Endothelial cell of hepatic sinusoid (primary cell): ENCODE measurements around the gene PRR33.
"Not testable (repeated sequence)": the region's sequence is repeated elsewhere in the genome, so short reads cannot be mapped to it uniquely, and the experiment has no call there.

ENCODE experiments used
- in situ Hi-C: cut with HindIII; loops from 2 replicates; pipeline ENCODE4 v1.10.0; 2017; ENCODE audit warnings: low sequenced_read_pairs

PRR33 gene

DNA sequence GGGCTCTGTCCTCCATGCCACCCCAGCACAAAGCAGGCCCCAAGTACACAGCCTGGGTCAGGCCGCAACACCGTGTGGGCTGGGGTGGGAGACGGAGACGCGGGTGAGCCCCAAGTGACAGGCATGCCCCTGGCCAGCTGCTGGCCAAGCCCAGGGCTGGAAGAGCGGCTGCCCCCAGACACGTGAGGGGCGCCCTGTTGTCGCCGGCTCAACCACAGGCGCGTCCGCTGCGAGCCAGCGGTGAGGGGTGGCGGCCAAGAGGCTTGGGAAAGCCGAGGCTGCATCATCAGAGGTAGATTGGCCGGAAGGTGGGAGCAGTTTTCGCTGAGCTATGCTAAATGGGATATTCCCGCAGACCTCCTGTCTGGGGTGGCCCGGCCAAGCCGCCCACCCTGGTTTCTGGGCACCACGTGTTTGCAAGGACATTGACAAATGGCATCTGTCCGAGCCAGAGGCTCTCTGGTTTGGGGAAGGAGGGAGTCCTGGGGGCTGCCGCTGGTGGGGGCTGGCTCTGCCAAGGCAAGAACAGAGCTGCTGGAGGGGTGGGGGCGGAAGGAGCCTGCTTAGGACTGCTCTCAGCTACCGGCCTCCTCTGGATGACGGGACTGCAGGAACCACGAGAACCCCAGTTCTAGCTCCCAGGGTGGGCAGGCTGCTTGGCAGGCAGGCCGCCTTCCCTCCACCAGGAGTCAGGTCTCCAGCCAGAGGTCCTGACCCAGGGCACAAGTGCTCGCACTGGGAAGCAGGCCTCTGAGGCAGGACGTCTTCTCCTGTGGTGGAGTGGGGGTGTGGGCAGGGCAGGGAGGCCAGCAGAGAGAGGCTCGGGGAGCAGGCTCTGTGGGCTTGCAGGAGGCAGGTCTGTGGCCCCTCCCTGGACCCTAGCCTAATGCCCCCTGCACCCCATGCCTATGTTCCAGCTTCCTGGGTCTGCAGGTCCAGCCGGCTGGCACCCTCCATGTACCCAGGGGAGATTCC, 552 bp downstream of the PRR33 start:
- in situ Hi-C loops: no loop called here

DNA sequence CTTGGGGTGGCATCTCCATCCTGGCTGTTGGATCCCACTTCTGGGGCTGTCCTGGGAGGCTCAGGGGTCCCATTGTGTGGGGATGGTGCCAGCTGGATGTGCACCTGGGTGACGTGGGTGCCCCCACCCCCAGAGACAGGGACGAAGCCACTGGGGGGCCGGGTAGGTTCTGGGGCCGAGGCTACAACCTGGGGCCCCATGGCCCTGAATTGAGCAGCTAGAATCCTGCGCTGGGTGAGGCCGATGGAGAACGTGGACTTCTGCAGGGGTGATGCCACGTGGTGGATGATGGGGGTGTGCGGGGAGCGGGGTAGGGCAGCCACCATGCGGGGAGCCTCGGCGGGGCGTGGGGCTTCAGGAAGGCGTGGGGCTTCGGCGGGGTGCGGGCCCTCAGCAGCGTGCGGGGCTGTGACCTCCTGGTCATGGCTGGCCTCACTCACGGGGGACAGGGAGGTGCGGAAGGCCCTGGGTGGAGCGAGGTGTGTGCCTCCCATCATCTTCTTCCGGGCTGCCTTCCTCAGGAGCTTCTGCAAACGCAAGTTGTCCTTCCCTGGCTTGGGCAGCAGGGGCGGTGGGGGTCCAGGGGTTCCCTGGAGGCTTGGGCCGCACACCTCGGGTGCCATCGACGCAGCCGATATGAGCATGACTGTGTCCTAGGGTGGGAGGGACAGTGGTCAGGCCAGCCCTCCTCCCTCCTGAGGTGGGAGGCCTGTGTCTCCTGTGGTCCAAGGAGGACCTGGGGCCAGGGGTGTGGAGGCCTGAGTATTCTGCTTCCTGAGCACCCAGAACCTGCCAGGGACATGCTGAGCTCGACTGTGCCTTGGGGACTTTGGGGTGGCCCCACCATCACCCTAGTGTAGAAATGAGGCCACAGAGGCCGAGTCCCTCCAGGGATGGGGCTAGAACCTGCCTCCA, 1.5 kb downstream of the PRR33 start:
- in situ Hi-C loops: no loop called here

DNA sequence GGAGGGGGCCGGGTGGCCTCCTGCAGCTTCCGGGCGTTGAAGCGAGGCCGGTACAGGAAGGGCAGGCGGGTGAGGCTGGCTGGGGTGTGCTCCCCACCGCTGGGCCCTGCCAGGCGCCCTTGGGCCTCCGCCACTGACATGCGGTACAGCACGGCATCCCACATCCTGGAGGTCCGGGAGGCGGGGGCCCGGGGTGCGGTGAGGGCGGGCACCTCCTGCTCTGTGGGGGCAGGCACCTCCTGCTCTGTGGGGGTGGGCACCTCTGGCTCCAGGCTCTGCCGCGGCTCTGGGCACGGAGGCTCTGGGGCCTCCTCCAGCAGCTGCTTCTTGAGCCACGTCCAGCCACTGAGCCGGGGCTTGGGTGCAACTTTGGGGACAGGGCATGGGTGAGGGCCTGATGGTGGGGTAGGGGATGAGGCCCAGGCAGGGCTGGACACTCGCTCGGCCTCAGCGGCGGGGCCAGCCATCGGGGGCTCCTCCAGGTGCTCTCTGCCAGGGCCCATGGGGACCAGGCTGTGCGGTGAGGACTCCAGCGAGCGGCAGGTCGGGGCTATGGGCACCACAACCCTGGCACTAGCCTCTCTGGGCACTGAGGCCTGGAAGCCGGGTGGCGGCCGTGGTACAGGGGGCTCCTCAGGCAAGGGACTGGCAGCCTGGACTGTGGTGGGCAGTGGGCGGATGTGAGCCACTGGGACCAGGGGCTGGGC, 2.3 kb downstream of the PRR33 start:
- in situ Hi-C loops: no loop called here

DNA sequence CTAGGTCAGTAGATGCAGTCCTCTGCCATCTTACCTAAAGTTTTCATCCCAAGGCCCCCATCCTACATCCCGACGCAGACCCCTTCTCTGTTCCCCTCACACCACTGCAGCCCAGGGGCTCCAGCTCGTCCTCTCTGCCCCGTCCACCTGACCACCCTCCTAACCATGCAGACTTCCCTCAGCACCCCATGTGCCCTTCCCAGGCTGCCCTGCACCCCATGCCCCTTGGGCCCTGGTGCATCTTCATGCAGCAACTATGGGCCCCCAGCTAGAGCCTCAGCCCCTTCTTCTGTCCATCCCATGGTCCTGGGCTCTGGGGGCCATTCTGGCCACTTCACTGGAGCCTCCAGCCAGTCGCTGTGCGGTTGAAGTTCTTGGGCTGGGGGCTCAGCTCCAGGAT, 2.9 kb downstream of the PRR33 start:
- in situ Hi-C loops: no loop called here

DNA sequence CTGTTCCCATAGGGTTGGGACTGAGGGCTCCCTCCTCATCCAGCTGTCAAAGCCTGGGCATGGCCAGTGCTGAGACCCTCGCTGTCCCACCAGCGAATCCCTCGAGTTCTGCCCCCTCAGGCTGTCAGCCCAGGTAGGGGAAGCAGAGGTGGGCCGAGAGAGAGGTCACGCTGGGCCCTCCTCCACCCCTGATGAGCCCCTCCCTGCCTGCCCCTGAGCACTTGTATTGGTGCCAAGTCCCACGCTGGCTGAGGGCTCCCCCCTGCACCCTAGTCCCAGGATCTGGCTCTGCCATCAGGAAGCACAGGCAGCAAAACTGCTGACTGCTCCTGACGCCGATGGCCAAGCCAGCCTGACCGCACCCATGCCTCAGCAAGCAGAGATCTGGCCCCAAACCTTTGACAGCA, 3.3 kb downstream of the PRR33 start:
- in situ Hi-C loops: no loop called here

DNA sequence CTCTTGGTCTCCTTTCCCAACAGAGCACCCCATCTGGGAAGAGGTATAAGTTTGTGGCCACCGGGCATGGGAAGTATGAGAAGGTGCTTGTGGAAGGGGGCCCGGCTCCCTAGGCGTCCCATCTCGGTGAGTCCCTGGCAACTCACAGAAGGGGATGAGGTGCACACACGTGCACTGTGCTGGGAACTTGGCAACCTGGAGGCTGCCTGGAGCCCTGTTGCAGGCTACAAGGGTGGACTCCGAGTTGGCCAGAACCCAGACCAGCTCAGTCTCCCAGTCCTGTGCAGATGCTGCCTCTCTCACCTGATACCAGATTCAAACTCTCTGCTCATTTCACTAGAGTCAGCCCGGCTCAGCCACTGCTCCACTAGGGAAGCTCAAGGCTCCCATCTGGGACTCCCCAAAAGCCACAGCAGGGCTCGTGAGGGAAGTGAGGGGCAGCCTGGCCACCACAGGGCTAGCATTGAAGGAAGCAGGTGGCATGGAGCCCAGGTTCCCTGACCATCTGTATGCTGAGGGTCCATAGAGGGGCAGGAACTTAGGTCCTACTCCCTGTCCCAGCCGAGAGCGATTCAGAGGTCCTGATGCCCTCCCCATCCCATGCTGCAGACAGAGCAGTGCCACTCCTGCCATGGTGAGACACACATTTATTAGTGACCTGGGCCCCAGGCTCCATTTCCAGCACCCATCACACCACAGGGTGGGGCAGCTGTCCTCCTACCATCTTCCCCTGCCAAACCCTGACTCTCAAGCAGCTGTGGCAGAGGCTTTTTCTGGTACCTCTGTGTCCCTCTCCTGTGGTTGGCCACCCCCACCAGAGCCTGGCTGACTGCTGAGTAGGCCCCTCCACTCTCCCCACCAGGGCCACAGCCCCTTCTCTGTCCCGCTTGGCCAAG, 4.0 kb downstream of the PRR33 start:
- in situ Hi-C loops: no loop called here

DNA sequence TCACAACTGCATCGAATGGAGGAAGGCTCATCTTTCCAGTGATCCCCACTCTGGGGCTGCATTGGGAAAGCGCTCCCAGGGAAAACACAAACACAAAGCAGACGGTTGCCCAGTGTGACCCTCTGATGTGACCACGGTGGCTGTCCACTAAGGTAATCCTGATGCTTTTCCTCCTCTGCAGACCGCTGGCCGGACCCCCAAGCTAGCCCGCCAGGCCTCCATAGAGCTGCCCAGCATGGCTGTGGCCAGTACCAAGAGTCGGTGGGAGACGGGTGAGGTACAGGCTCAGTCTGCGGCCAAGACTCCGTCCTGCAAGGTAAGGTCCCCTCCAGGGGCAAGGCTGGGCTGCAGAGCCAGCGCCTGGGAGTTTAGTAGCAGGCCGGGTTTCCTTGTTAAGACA, 5.1 kb downstream of the PRR33 start:
- in situ Hi-C loops: not testable (repeated sequence)

DNA sequence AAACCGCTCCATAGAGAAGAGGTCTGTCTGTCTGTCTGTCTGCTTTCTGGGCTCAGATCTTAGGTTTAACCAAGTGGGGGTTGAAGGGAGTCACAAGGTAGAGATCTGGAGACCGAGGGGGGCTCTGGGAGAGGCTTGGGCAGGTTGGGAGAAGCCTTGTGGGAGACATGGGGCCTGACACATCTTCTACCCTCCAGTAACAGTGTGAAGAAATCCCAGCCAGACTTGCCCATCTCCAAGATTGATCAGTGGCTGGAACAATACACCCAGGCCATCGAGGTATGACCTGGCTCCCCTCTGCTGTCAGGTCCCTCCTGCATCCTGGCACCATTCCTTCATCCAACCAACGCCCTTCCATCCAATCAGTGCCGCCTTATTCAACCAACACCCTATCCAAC, 7.4 kb downstream of the PRR33 start:
- in situ Hi-C loops: no loop called here

DNA sequence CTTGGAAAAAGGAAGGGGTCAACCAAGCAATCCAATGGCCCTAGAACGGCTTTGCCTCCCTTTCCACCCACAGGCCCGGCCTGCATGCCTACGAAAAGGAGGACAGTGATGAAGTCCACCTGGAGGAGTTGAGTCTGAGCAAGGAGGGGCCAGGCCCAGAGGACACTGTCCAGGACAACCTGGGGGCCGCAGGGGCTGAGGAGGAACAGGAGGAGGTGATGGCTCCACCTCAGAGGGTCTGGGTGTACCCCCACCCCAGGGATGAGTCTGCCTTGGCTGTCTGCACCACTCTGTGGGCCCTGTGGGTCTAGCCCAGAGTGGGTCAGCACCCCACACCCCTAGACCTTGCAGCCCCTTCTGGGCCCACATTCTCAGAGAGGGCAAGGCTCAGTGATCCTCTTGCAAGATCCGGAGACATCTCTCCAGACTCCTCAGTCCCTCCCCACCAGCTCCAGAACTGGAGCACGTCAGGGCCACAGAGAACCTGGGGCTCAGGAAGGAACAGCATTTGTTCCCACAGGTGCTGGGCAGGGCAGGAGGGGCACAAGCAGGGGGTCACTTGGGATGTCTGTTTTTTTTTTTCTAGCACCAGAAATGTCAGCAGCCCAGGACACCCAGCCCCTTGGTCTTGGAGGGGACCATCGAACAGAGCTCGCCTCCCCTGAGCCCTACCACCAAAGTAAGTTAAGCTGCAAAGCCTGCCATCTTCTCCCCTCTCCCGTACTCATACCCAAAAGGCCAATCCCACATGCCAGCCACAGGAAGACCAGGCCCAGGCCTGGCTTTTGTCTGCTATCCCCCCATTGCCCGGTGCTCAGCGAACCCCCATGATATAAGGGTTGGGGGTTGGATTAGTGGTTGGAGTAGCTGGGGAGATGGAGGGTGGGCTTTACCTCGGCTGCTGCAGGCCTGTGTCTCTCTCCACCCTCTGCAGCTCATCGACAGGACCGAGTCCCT, 8.1 kb downstream of the PRR33 start:
- in situ Hi-C loops: no loop called here

DNA sequence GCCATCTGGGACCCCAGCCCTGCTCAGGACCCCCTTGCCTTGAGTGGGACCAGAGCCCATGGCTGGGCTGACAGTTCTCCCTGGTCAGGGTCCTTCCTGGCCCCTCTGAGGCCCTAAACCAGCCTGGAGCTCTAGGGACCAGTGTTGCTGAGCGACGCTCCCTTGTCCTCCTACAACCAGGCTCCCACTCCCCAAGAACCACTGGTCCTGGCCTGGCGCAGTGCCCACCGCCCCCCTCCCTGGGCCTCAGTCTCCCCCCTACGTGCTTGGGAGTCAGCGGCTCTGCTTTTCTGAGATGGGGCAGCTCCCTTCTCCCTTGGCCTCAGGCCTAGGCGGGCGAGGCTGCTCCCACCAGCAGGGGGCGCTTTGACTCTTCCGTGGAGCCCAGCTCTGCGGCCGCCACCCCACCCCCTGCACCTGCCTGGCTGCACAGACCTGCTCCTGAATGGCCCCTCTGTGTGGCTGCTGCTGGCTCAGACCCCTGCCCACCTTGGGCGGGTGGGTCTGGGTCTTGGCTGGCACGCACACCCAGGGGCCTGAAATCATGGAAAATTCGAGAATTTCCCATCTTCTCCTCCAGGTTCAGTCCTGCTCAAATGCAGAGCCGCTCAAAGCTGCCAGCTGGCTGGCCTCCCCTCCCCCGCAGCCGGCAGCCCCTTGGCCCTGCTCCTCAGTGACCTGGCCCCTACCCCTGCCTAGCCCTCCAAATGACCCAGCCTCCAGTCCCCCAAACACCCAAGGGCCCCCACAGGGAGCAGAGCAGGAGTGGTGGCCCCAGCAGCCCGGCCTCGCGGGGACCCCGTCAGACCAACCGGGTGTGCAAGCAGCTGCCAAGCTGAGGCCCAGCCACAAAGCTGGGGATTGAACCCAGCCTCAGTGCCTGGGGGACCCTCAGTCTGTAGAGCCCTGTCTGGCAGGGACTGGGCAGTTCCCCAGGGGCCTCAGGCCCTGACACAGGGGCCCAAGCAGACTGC, 9.1 kb downstream of the PRR33 start:
- in situ Hi-C loops: no loop called here

DNA sequence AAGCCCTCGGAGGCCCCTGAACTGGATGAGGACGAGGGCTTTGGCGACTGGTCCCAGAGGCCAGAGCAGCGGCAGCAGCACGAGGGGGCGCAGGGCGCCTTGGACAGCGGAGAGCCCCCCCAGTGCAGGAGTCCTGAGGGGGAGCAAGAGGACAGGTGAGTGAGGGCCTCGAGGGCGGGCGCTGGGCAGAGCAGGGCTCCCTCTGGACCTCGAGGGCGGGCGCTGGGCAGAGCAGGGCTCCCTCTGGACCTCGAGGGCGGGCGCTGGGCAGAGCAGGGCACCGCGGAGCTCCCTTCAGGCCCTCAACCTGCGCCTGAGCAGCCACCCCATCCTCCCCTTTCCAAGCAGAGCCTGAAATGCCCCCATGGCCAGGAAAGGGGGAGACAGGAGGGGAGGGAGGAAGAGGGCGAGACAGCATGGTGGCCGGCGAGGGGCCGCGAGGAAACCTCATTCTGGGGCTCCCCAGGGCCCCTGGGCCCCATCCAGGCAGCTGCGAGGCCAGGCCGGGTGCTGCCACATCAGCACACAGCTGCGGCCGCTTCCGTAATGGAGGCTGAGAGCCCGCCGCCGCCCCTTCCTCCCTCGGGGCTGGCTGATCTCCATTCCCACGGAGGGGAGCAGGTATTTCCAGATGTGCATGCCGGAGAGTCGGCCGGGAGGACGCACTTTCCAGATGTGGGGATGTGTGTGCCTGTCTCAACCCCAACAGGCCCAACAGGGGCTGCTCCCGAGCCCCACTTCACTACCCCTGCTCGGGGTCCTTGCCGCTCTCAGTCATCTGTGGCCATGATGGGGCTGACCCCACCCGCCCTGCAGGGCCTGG, 10.0 kb downstream of the PRR33 start:
- in situ Hi-C loops: no loop called here

DNA sequence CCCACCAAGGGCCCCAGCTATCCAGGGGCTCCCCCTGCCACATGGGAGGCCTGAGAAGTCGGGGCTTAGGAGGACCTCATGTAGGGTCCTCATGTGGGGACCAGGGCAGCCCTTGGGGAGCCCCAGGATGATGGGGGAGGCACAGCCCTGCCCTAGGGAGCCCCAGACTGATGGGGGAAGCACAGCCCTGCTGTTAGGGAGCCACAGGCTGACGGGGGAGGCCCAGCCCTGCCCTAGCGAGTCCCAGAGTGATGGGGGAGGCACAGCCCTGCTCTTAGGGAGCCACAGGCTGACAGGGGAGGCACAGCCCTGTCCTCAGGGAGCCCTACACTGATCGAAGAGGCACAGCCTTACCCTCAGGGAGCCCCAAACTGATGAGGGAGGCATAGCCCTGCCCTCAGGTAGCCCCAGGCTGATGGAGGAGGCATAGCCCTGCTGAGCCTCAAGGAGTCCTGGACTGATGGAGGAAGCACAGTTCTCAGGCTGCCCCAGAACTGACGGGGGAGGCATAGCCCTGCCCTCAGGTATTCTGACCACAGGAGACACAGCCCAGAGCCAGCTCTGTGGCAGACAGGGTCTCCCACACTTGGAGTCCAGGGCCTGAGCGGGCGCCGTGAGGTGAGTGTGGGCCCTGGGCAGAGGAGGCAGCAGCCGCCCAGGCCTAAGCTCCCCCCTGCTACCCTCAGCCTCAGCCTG, 10.8 kb downstream of the PRR33 start:
- in situ Hi-C loops: no loop called here

DNA sequence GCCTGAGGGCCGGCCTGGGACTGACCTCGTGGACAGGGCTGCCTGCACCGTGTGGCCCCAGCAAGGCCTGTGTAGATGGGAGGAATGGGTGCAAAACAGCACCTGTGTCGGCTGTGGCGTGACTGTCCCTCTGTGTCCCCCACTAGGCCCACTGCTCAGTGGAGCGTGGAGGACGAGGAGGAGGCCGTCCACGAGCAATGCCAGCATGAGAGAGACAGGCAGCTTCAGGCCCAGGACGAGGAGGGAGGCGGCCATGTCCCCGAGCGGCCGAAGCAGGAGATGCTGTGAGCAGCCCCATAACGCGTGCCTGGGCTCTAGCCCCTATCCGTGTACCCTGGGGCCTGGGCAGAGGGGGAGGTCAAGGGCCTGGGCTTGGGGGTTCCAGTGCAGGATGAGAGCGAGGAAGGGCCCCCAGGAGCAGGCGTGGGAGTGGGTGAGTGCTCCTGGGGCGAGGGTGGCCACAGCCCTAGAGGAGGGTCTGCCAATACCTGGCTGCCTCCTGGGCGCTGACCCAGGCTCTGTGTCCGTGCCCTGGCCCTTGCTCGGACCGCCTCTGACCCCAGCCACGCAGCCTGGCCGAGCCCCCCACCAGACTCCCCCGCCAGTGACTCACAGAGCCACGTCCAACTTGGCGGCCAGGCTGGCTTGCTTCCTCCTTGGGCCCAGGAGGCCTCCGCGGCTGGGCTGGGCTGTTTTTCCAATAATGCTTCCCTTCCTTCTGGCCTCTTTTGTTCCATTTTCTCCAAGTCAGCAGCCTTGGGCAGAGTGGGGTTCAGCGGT, 11.6 kb downstream of the PRR33 start:
- in situ Hi-C loops: no loop called here

DNA sequence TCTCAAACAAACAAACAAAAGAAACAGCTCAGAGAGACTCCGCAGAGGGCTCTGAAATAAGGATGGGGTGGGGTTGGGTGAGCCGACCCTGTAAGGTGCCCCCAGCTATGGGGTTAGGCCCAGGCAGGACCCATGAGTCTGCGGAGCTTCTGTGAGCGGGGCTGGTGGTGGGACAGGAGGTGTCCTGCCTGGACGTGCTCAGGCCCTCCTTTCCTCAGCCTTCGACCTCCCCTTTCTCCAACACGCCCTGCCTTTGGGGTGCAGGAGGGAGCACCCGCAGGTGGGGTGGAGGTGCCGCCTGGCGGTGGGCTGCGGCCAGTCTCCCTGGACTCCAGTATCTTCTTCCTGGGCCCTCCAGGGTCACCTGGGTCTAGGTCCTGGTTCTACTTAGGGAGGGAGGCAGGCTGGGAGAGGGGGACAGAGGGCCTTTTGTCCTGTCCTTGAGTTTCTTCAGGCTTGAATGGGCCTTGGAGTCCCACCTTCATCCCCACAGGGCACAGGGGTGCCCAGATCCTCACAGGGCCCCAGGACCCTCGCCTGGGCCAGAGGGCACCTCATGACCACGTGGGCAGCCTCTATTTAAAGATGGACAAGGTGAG, 12.3 kb downstream of the PRR33 start:
- in situ Hi-C loops: no loop called here
